Fibroblast of lung (primary cell): ENCODE data around the gene SLC26A6.

Source experiments
- EZH2 ChIP-seq: IDR thresholded peaks from 2 replicates; pipeline ENCODE4 v1.5.1; 2012; ENCODE audit warnings: low read length, control low read depth, mild to moderate bottlenecking; ENCODE audit errors: missing control alignments
- TF ChIP-seq, protein P1 (sequence below), 2 donors: IDR thresholded peaks in 1 of 2; conservative IDR thresholded peaks in 1 of 2; 1 replicate in 1 of 2; 2 replicates in 1 of 2; pipeline ENCODE4 v1.5.1; 2011 to 2012; ENCODE audit warnings: low read length in 2 of 2, control low read depth in 1 of 2, inconsistent platforms in 1 of 2, low read depth in 1 of 2, mild to moderate bottlenecking in 1 of 2

GRCh38 chr3:48585411-48585810 lies 49.9 kb downstream of the SLC26A6 start:
- TF ChIP-seq, protein P1, sequence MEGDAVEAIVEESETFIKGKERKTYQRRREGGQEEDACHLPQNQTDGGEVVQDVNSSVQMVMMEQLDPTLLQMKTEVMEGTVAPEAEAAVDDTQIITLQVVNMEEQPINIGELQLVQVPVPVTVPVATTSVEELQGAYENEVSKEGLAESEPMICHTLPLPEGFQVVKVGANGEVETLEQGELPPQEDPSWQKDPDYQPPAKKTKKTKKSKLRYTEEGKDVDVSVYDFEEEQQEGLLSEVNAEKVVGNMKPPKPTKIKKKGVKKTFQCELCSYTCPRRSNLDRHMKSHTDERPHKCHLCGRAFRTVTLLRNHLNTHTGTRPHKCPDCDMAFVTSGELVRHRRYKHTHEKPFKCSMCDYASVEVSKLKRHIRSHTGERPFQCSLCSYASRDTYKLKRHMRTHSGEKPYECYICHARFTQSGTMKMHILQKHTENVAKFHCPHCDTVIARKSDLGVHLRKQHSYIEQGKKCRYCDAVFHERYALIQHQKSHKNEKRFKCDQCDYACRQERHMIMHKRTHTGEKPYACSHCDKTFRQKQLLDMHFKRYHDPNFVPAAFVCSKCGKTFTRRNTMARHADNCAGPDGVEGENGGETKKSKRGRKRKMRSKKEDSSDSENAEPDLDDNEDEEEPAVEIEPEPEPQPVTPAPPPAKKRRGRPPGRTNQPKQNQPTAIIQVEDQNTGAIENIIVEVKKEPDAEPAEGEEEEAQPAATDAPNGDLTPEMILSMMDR (conservative IDR thresholded peaks at IDR 0.05 in 1 of 2, IDR thresholded peaks at IDR 0.05 in 1 of 2; ENCODE audit: low read depth in 1 of 2, low read length in 2 of 2) = no peak
- no peak for TF ChIP-seq EZH2
